ENCODE data around the gene JKAMP.

DNA sequence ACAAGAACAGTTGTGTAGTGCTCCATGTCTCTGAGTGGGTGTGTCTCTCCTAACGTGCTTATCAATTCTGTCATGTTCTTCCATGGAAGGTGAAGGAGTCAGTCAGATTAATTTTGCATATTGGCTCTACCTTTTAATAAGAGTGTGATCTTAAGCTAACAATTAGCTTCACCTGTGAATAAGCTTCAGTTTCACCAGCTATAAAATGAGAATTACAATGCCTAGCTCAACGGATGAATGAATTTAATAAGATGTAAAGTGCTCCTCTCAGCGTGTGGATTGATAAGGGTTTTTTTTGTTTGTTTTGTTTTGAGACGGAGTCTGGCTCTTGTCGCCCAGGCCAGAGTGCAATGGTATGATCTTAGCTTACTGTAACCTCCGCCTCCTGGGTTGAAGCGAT is 59.6 kb downstream of the JKAMP start:
- TF ChIP-seq, protein P1, sequence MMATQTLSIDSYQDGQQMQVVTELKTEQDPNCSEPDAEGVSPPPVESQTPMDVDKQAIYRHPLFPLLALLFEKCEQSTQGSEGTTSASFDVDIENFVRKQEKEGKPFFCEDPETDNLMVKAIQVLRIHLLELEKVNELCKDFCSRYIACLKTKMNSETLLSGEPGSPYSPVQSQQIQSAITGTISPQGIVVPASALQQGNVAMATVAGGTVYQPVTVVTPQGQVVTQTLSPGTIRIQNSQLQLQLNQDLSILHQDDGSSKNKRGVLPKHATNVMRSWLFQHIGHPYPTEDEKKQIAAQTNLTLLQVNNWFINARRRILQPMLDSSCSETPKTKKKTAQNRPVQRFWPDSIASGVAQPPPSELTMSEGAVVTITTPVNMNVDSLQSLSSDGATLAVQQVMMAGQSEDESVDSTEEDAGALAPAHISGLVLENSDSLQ (IDR thresholded peaks at IDR 0.05): peak; percentile 28; the same call in 1 of the 2 replicates
- no peak for TF ChIP-seq SP1 (IDR thresholded peaks at IDR 0.05)
- TF ChIP-seq BHLHE40 (IDR thresholded peaks at IDR 0.05; ENCODE audit: borderline replicate concordance): no peak
- no peak for TF ChIP-seq ELF4 (IDR thresholded peaks at IDR 0.05)
- TF ChIP-seq SUZ12 (IDR thresholded peaks at IDR 0.05): no peak
- TF ChIP-seq NFRKB (IDR thresholded peaks at IDR 0.05): no peak

Measured in HEK293T (cell line).